Central memory CD8-positive, alpha-beta T cell (primary cell): ENCODE results near the gene DNAJC30.
"Not testable (repeated sequence)": the region's sequence is repeated elsewhere in the genome, so short reads cannot be mapped to it uniquely, and the experiment has no call there.

Experiments used
- ATAC-seq: fragments of 150-1000 bp; cut with Tn5 transposase; replicated peaks from 2 replicates; pipeline ENCODE4 v1.10.0; 2022; ENCODE audit warnings: mild to moderate bottlenecking, moderate FRiP score, moderate number of reproducible peaks; ENCODE audit not compliant: poor library complexity, severe bottlenecking; ENCODE audit errors: extremely low read depth
- DNase-seq, 2 donors: peaks; one replicate each; pipeline ENCODE4 v3.0.0; 2021; ENCODE audit warnings: low spot score in 2 of 2
- H3K27ac Mint-ChIP-seq: one replicate; pipeline ENCODE4 v1.8.0; 2022; ENCODE audit warnings: low read depth, mild to moderate bottlenecking, moderate library complexity, mixed read lengths
- H3K27me3 Mint-ChIP-seq: one replicate; pipeline ENCODE4 v1.8.0; 2022; ENCODE audit warnings: mixed read lengths
- H3K36me3 Mint-ChIP-seq: one replicate; pipeline ENCODE4 v1.8.0; 2022; ENCODE audit warnings: mild to moderate bottlenecking, moderate library complexity, mixed read lengths; ENCODE audit not compliant: insufficient read depth
- H3K4me1 Mint-ChIP-seq: one replicate; pipeline ENCODE4 v1.8.0; 2022; ENCODE audit warnings: mixed read lengths
- H3K4me3 Mint-ChIP-seq: one replicate; pipeline ENCODE4 v1.8.0; 2022; ENCODE audit warnings: mild to moderate bottlenecking, moderate library complexity, mixed read lengths
- H3K9me3 Mint-ChIP-seq: one replicate; pipeline ENCODE4 v1.8.0; 2022; ENCODE audit warnings: mixed read lengths

DNAJC30 gene

GRCh38 chr7:73690646-73691045 is 7.4 kb upstream of the DNAJC30 start:
- no peak for ATAC-seq
- H3K4me1 Mint-ChIP-seq: peaks cover 13% of the 10 kb centered on the region
- no peak overlapping the region for H3K27ac Mint-ChIP-seq
- DNase-seq: no peak
- H3K9me3 Mint-ChIP-seq: no peaks in the 10 kb centered on the region
- no peak overlapping the region for H3K4me3 Mint-ChIP-seq
- H3K27me3 Mint-ChIP-seq: no peaks in the 10 kb centered on the region
- H3K36me3 Mint-ChIP-seq: peaks cover 46% of the 10 kb centered on the region

- H3K4me1 Mint-ChIP-seq: peaks cover 22% of the 10 kb centered on the region
- H3K4me3 Mint-ChIP-seq: no peak overlapping the region
- ATAC-seq (no peak), DNase-seq (no peak)
- no peak overlapping the region for H3K27ac Mint-ChIP-seq
- no peaks in the 10 kb centered on the region for H3K27me3 Mint-ChIP-seq
- peaks cover 33% of the 10 kb centered on the region for H3K36me3 Mint-ChIP-seq
- no peaks in the 10 kb centered on the region for H3K9me3 Mint-ChIP-seq
Measured at GRCh38 chr7:73688288-73688687, 5.0 kb upstream of the DNAJC30 start.

- H3K27me3 Mint-ChIP-seq: no peaks in the 10 kb centered on the region
- ATAC-seq (no peak), DNase-seq (no peak)
- H3K9me3 Mint-ChIP-seq: no peaks in the 10 kb centered on the region
- H3K36me3 Mint-ChIP-seq: peaks cover 34% of the 10 kb centered on the region
- peak overlapping the region; percentile 96 for H3K4me3 Mint-ChIP-seq
- no peak overlapping the region for H3K27ac Mint-ChIP-seq
- H3K4me1 Mint-ChIP-seq: peaks cover 36% of the 10 kb centered on the region
Measured at GRCh38 chr7:73685311-73685710, 2.1 kb upstream of the DNAJC30 start.

- Mint-ChIP-seq H3K9me3 (no peaks in the 10 kb centered on the region), H3K27ac (peak overlapping the region; percentile 93), H3K27me3 (no peaks in the 10 kb centered on the region), H3K4me3 (peak overlapping the region; percentile 96), H3K36me3 (peaks cover 30% of the 10 kb centered on the region), H3K4me1 (peaks cover 36% of the 10 kb centered on the region)
- DNase-seq: no peak
- peak; percentile 11 for ATAC-seq
Measured at GRCh38 chr7:73683788-73684693, 788 bp upstream of the DNAJC30 start.

- Mint-ChIP-seq H3K27ac (peak overlapping the region; percentile 93), H3K27me3 (no peaks in the 10 kb centered on the region), H3K4me1 (peaks cover 29% of the 10 kb centered on the region), H3K9me3 (no peaks in the 10 kb centered on the region), H3K36me3 (peaks cover 27% of the 10 kb centered on the region), H3K4me3 (peak overlapping the region; percentile 96)
- no peak for DNase-seq
- no peak for ATAC-seq
Measured at GRCh38 chr7:73682745-73683055, 553 bp downstream of the DNAJC30 start.

- DNase-seq (no peak), ATAC-seq (no peak)
- no peak overlapping the region for H3K27ac Mint-ChIP-seq
- peaks cover 29% of the 10 kb centered on the region for H3K4me1 Mint-ChIP-seq
- H3K36me3 Mint-ChIP-seq: peaks cover 24% of the 10 kb centered on the region
- no peaks in the 10 kb centered on the region for H3K27me3 Mint-ChIP-seq
- H3K9me3 Mint-ChIP-seq: no peaks in the 10 kb centered on the region
- peak overlapping the region; percentile 96 for H3K4me3 Mint-ChIP-seq
Measured at GRCh38 chr7:73681031-73681430, 2.2 kb downstream of the DNAJC30 start.

GRCh38 chr7:73680501-73680900 is 2.8 kb downstream of the DNAJC30 start:
- H3K27me3 Mint-ChIP-seq: no peaks in the 10 kb centered on the region
- H3K9me3 Mint-ChIP-seq: no peaks in the 10 kb centered on the region
- DNase-seq: no peak
- H3K27ac Mint-ChIP-seq: no peak overlapping the region
- ATAC-seq: no peak
- no peak overlapping the region for H3K4me3 Mint-ChIP-seq
- H3K36me3 Mint-ChIP-seq: peaks cover 24% of the 10 kb centered on the region
- H3K4me1 Mint-ChIP-seq: peaks cover 29% of the 10 kb centered on the region

- Mint-ChIP-seq H3K27me3 (no peaks in the 10 kb centered on the region), H3K4me1 (peaks cover 29% of the 10 kb centered on the region)
Measured at GRCh38 chr7:73679709-73680108, 3.5 kb downstream of the DNAJC30 start.

GRCh38 chr7:73678862-73679261 is 4.4 kb downstream of the DNAJC30 start:
- H3K9me3 Mint-ChIP-seq: no peaks in the 10 kb centered on the region
- H3K4me1 Mint-ChIP-seq: peaks cover 25% of the 10 kb centered on the region
- H3K36me3 Mint-ChIP-seq: peaks cover 24% of the 10 kb centered on the region
- ATAC-seq (no peak), DNase-seq (no peak)
- H3K4me3 Mint-ChIP-seq: no peak overlapping the region
- no peaks in the 10 kb centered on the region for H3K27me3 Mint-ChIP-seq
- no peak overlapping the region for H3K27ac Mint-ChIP-seq

More at GRCh38 chr7:73679709-73680108, 3.5 kb downstream of the DNAJC30 start:
- DNase-seq (no peak), ATAC-seq (no peak)
- no peaks in the 10 kb centered on the region for H3K9me3 Mint-ChIP-seq
- H3K27ac Mint-ChIP-seq: no peak overlapping the region
- H3K4me3 Mint-ChIP-seq: no peak overlapping the region
- H3K36me3 Mint-ChIP-seq: peaks cover 24% of the 10 kb centered on the region

- H3K9me3 Mint-ChIP-seq, ATAC-seq, H3K27ac Mint-ChIP-seq, H3K27me3 Mint-ChIP-seq, H3K4me1 Mint-ChIP-seq, H3K4me3 Mint-ChIP-seq, DNase-seq: not testable (repeated sequence)
- peaks cover 11% of the 10 kb centered on the region for H3K36me3 Mint-ChIP-seq
Measured at GRCh38 chr7:73676062-73676461, 7.2 kb downstream of the DNAJC30 start.

- Mint-ChIP-seq H3K4me3 (no peak overlapping the region), H3K4me1 (no peaks in the 10 kb centered on the region), H3K9me3 (no peaks in the 10 kb centered on the region), H3K36me3 (peaks cover 6% of the 10 kb centered on the region), H3K27me3 (no peaks in the 10 kb centered on the region), H3K27ac (no peak overlapping the region)
- ATAC-seq (no peak), DNase-seq (no peak)
Measured at GRCh38 chr7:73674468-73675124, 8.7 kb downstream of the DNAJC30 start.

GRCh38 chr7:73671857-73672445 is 11.3 kb downstream of the DNAJC30 start:
- Mint-ChIP-seq H3K27ac (no peak overlapping the region), H3K27me3 (no peaks in the 10 kb centered on the region), H3K4me1 (peaks cover 8% of the 10 kb centered on the region), H3K36me3 (peaks cover 3% of the 10 kb centered on the region), H3K9me3 (no peaks in the 10 kb centered on the region), H3K4me3 (no peak overlapping the region)
- DNase-seq (no peak), ATAC-seq (no peak)

- no peak for DNase-seq
- Mint-ChIP-seq H3K36me3 (peaks cover 3% of the 10 kb centered on the region), H3K27me3 (no peaks in the 10 kb centered on the region), H3K9me3 (no peaks in the 10 kb centered on the region), H3K4me1 (peaks cover 8% of the 10 kb centered on the region), H3K27ac (no peak overlapping the region), H3K4me3 (no peak overlapping the region)
- ATAC-seq: no peak
Measured at GRCh38 chr7:73671322-73671661, 12.0 kb downstream of the DNAJC30 start.
